GM23248 (cell line): ENCODE measurements around the gene CTBP2. TPM values are rescaled to one million over a fixed set of nuclear protein-coding genes. Genes with fewer than 3 reads are reported as not detected.
A peak's percentile ranks its signal among the peaks of the same experiment; 100 is the strongest.

Experiments used
- DNase-seq: peaks from one replicate; pipeline ENCODE4 v3.0.0-alpha.2; 2015
- H2AFZ ChIP-seq: fragments of 200-600 bp; sonication (generic); 2 replicates; pipeline ENCODE4 v1.6.1; 2016; ENCODE audit warnings: antibody characterized with exemption
- H3F3A ChIP-seq: fragments of 200-600 bp; sonication (generic); 2 replicates; pipeline ENCODE4 v1.6.1; 2016; ENCODE audit warnings: mild to moderate bottlenecking, antibody characterized with exemption, mixed run types; ENCODE audit not compliant: insufficient read depth
- H3K27ac ChIP-seq: fragments of 200-600 bp; sonication (generic); 2 replicates; pipeline ENCODE4 v1.5.1; 2016; ENCODE audit warnings: mild to moderate bottlenecking
- H3K27me3 ChIP-seq: fragments of 200-600 bp; sonication (generic); replicated peaks from 2 replicates; pipeline ENCODE4 v1.6.1; 2016; ENCODE audit warnings: mild to moderate bottlenecking; ENCODE audit not compliant: insufficient read depth
- H3K36me3 ChIP-seq: fragments of 200-600 bp; sonication (generic); 2 replicates; pipeline ENCODE4 v1.6.1; 2016; ENCODE audit warnings: low read depth, mild to moderate bottlenecking
- H3K4me1 ChIP-seq: fragments of 200-600 bp; sonication (generic); 2 replicates; pipeline ENCODE4 v1.6.1; 2016; ENCODE audit warnings: mild to moderate bottlenecking; ENCODE audit not compliant: insufficient read depth
- H3K4me2 ChIP-seq: fragments of 200-600 bp; sonication (generic); one replicate; pipeline ENCODE4 v1.6.1; 2016; ENCODE audit warnings: mild to moderate bottlenecking; ENCODE audit not compliant: unreplicated experiment
- H3K4me3 ChIP-seq: fragments of 200-600 bp; sonication (generic); 2 replicates; pipeline ENCODE4 v1.5.1; 2016; ENCODE audit warnings: mild to moderate bottlenecking
- H3K79me2 ChIP-seq: fragments of 200-600 bp; sonication (generic); 2 replicates; pipeline ENCODE4 v1.6.1; 2016; ENCODE audit warnings: mild to moderate bottlenecking; ENCODE audit not compliant: insufficient read depth
- H3K9ac ChIP-seq: fragments of 200-600 bp; sonication (generic); 2 replicates; pipeline ENCODE4 v1.6.1; 2016; ENCODE audit warnings: mild to moderate bottlenecking
- H3K9me2 ChIP-seq: fragments of 200-600 bp; sonication (generic); 2 replicates; pipeline ENCODE4 v1.6.1; 2016; ENCODE audit warnings: mixed run types, mild to moderate bottlenecking, moderate library complexity; ENCODE audit not compliant: insufficient read depth
- H3K9me3 ChIP-seq: fragments of 200-600 bp; sonication (generic); one replicate; pipeline ENCODE4 v1.6.1; 2017; ENCODE audit warnings: low read depth
- H4K20me1 ChIP-seq: fragments of 200-600 bp; sonication (generic); 2 replicates; pipeline ENCODE4 v1.6.0; 2016; ENCODE audit not compliant: insufficient read depth
- EZH2 ChIP-seq: fragments of 200-600 bp; sonication (generic); IDR thresholded peaks from 2 replicates; pipeline ENCODE4 v1.6.1; 2018; ENCODE audit warnings: antibody characterized with exemption, mild to moderate bottlenecking; ENCODE audit not compliant: insufficient read depth, poor library complexity, severe bottlenecking
- EZH2phosphoT487 ChIP-seq: fragments of 200-600 bp; sonication (generic); IDR thresholded peaks from 2 replicates; pipeline ENCODE4 v1.6.1; 2018; ENCODE audit warnings: antibody characterized with exemption, moderate library complexity, mild to moderate bottlenecking, low read depth; ENCODE audit not compliant: insufficient read depth
- WGBS, 2 experiments: methylation state at CpG; one replicate each; pipeline ENCODE4 v1.1.6; 2015 to 2017; ENCODE audit warnings: low lambda C conversion rate in 2 of 2, low coverage in 1 of 2; ENCODE audit errors: missing lambda C conversion rate in 2 of 2; 5-methylcytosine and 5-hydroxymethylcytosine counted together
- in situ Hi-C: fragments of 300-500 bp; cut with MboI; formaldehyde crosslinking; loops from 2 replicates; pipeline ENCODE4 v1.15.0; 2020
- microRNA-seq: library from miRNA; unstranded; fragments of <30 nt; microRNA quantifications from one replicate; pipeline ENCODE4, GENCODE V29; 2016; ENCODE audit warnings: borderline number of aligned reads
- polyA plus RNA-seq: library from polyadenylated mRNA; unstranded; fragments of >200 nt; fragmentation: Nextera tagmentation; extraction: Ambion mirVana; gene quantifications from 2 replicates; pipeline ENCODE4 v1.2.1, GENCODE V29; 2016
- small RNA-seq: library from RNA; depleted of rRNA; stranded (forward); fragments of <200 nt; gene quantifications from one replicate; pipeline ENCODE3, GENCODE V24; 2014; ENCODE audit warnings: low read depth, low replicate concordance
- total RNA-seq: library from RNA; depleted of rRNA; stranded (reverse); fragments of >200 nt; shearing (Covaris generic); gene quantifications from 2 replicates; pipeline ENCODE4 v1.2.3, GENCODE V29; 2014; rRNA removed

Gene CTBP2
- total and polyA plus RNA-seq, 2 experiments from 2014 or later: 52.0 to 65.5 TPM

GRCh38 chr10:124936813-124937212 lies 223.6 kb downstream of the CTBP2 start:
- H3K4me3 ChIP-seq: no peak overlapping the region
- H3K4me1 ChIP-seq: peaks cover 9% of the 10 kb centered on the region; the same call in 1 of the 2 replicates

GRCh38 chr10:124935946-124936345 lies 224.4 kb downstream of the CTBP2 start:
- H2AFZ ChIP-seq: no peak overlapping the region

More at GRCh38 chr10:124936813-124937212, 223.6 kb downstream of the CTBP2 start:
- Histone ChIP-seq H3K79me2 (peaks cover 100% of the 10 kb centered on the region), H3F3A (0 out of 2 replicates have a peak, but pooled peaks cover 2% of the 10 kb centered on the region), H3K4me2 (no peak overlapping the region), H3K27me3 (no peaks in the 10 kb centered on the region), H3K9me3 (no peaks in the 10 kb centered on the region), H3K36me3 (no peaks in the 10 kb centered on the region), H3K9ac (no peak overlapping the region), H2AFZ (no peak overlapping the region), H4K20me1 (peaks cover 55% of the 10 kb centered on the region; the same call in 1 of the 2 replicates), H3K27ac (no peak overlapping the region), H3K9me2 (no peaks in the 10 kb centered on the region)
- DNase-seq: no peak
- TF ChIP-seq EZH2 (no peak), EZH2phosphoT487 (no peak)
- 96 to 97% methylated on average over 7 of the region's 7 CpGs for WGBS, 2 experiments
- in situ Hi-C loops: no loop called here

More at GRCh38 chr10:124935946-124936345, 224.4 kb downstream of the CTBP2 start:
- Histone ChIP-seq H3K79me2 (peaks cover 100% of the 10 kb centered on the region), H3K9ac (no peak overlapping the region), H3K4me1 (peaks cover 9% of the 10 kb centered on the region; the same call in 1 of the 2 replicates), H3K27ac (no peak overlapping the region), H3K4me2 (no peak overlapping the region), H3K27me3 (no peaks in the 10 kb centered on the region), H3K9me2 (no peaks in the 10 kb centered on the region), H4K20me1 (peaks cover 53% of the 10 kb centered on the region; the same call in 1 of the 2 replicates), H3K9me3 (no peaks in the 10 kb centered on the region), H3K36me3 (no peaks in the 10 kb centered on the region), H3F3A (no peaks in the 10 kb centered on the region), H3K4me3 (no peak overlapping the region)
- no peak for TF ChIP-seq EZH2
- no peak for TF ChIP-seq EZH2phosphoT487
- 14 to 20% methylated on average over 2 of the region's 2 CpGs for WGBS, 2 experiments
- DNase-seq: peak; percentile 53
- in situ Hi-C loops: no loop called here

Small RNA genes lying within 50 kb of the gene (microRNA-seq; reads per million reads assigned to microRNA genes)
- gene MIR4296: not detected

Small RNA genes lying within 50 kb of the gene (small RNA-seq; reads per million reads assigned to genes)
- gene MIR4296 (not detected), gene MRPS21P6 (not detected)

Other genes with a start within 250 kb of the CTBP2 start
- gene ZRANB1, start 218.4 kb downstream of the CTBP2 start, total RNA-seq: 21.9 and 36.5 TPM in 2 replicates
- 6.0 and 6.6 TPM in 2 replicates for gene ZRANB1, start 218.4 kb downstream of the CTBP2 start, polyA plus RNA-seq